OCI-LY3 (cell line): ENCODE measurements around the gene AUTS2.

Experiments used
- EZH2phosphoT487 ChIP-seq: fragments of 200-600 bp; shearing (Covaris generic); IDR thresholded peaks from 2 replicates; pipeline ENCODE4 v1.6.1; 2018; ENCODE audit warnings: antibody characterized with exemption, mixed run types, low read depth
- TF ChIP-seq, protein P1 (sequence below): fragments of 200-600, 300-600 bp; sonication (generic); IDR thresholded peaks from 2 replicates; pipeline ENCODE4 v1.5.1; 2014; ENCODE audit warnings: antibody characterized with exemption, low read length, low read depth

DNA sequence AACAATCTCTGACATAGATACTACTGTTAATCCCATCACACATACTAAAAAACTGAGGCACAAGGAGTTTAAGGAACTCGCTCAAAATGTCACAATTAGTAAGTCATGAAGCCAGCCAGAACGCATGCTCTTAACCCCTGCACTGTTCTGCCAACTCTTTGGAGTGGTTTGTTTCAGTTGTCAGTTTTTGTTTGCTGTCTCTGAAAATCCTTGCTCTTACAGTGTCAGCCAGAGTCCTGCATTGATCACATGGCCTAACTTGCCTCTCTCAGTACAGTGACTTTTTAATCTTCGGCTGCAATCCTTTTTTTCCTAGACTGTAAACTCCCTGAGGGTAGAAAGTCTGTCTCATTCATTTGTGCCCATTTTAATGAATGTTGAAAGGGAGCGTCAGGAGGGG, 753.8 kb downstream of the AUTS2 start:
- TF ChIP-seq, protein P1, sequence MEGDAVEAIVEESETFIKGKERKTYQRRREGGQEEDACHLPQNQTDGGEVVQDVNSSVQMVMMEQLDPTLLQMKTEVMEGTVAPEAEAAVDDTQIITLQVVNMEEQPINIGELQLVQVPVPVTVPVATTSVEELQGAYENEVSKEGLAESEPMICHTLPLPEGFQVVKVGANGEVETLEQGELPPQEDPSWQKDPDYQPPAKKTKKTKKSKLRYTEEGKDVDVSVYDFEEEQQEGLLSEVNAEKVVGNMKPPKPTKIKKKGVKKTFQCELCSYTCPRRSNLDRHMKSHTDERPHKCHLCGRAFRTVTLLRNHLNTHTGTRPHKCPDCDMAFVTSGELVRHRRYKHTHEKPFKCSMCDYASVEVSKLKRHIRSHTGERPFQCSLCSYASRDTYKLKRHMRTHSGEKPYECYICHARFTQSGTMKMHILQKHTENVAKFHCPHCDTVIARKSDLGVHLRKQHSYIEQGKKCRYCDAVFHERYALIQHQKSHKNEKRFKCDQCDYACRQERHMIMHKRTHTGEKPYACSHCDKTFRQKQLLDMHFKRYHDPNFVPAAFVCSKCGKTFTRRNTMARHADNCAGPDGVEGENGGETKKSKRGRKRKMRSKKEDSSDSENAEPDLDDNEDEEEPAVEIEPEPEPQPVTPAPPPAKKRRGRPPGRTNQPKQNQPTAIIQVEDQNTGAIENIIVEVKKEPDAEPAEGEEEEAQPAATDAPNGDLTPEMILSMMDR, result no peak
- no peak for TF ChIP-seq EZH2phosphoT487
